SK-N-SH (cell line): ENCODE results near the gene CDC42EP3.

Experiments
- POLR2AphosphoS5 ChIP-seq: IDR thresholded peaks from 2 replicates; pipeline ENCODE4 v1.6.1; 2012; ENCODE audit warnings: low read depth, low read length
- YY1 ChIP-seq: IDR thresholded peaks from 2 replicates; pipeline ENCODE4 v1.4.0; 2012; ENCODE audit warnings: low read depth, mild to moderate bottlenecking
- TF ChIP-seq, protein P1 (sequence below): IDR thresholded peaks from 2 replicates; pipeline ENCODE4 v1.4.0; 2012; ENCODE audit warnings: low read depth

DNA sequence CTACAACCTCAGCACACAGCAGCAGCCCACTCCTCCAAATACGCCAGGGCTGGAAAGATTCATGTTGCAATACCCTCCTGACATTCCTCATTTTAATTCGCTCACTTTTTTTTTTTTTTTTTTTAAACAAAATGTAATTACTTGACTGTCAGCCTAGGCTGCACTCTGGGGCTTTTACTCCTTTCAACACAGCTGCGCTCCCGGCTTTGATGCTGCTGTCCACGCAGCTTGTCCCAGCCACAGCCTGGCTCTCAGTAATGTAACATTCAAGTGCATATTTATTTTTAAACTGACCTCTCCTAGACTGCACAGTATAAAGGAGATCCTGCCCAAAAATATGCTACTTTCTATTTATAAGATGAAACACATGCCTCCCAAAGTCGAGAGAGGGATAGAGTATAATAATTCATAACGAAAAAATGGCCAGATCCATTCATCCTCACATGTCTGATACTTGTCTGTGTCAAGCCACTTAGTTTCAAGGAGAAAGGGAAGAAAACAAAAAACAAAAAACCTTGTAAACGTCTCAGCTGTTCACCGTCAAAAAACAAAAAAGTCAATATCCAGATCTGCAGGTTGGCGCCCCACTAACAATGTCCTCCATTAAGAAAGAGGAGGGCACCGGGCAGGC lies 949 bp downstream of the CDC42EP3 start:
- no peak for TF ChIP-seq YY1
- TF ChIP-seq POLR2AphosphoS5: no peak; the same call in 1 of the 2 replicates
- TF ChIP-seq, protein P1, sequence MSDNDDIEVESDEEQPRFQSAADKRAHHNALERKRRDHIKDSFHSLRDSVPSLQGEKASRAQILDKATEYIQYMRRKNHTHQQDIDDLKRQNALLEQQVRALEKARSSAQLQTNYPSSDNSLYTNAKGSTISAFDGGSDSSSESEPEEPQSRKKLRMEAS: no peak; the same call in none of the 2 replicates
